ENCODE data around the gene DIPK1A. TPM values are rescaled to one million over a fixed set of nuclear protein-coding genes. Genes with fewer than 3 reads are reported as not detected.

Gene DIPK1A
- total RNA-seq, 1 experiment from 2014 or later = 3.8 TPM

DNA sequence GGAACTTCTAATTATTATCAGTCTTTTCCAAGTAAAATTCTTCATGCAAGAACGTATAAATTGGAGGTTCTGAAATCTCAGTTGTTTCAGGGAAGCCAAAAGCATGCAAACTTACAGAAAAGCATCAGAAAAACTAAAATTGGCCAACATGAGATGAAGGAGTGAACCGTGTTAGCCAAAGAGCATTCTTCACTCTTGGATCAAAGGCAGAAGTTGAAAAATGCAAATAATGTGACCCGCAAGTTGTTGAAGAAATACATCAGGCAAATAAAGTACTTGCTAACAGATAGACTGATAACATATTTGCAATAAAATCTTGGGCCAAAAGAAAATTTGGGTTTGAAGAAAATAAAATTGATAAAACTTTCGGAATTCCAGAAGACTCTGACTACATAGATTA lies 29.6 kb downstream of the DIPK1A start:
- H2BK12ac ChIP-seq (ENCODE audit: insufficient read length, low read depth, low read length) = no peak overlapping the region
- no peaks in the 10 kb centered on the region for H4K20me1 ChIP-seq (ENCODE audit: control insufficient read depth, insufficient read depth, insufficient read length)
- no peaks in the 10 kb centered on the region for H3K9me3 ChIP-seq (ENCODE audit: control insufficient read depth, low read depth, low read length)
- H3K56ac ChIP-seq (ENCODE audit: insufficient read length, low read depth, low read length) = no peak overlapping the region
- H3K36me3 Mint-ChIP-seq (ENCODE audit: insufficient read depth in 1 of 3, low read depth in 3 of 3) = no peaks in the 10 kb centered on the region
- H3K23ac ChIP-seq (ENCODE audit: insufficient read length, low read depth, low read length) = no peak overlapping the region
- H4K91ac ChIP-seq (ENCODE audit: insufficient read length, low read depth, low read length) = no peak overlapping the region
- no peak overlapping the region for H4K5ac ChIP-seq (ENCODE audit: insufficient read length, low read depth, low read length)
- no peak overlapping the region for H2BK15ac ChIP-seq (ENCODE audit: low read depth, low read length)
- H3K4me1 Mint-ChIP-seq = peaks cover 0 to 2% of the 10 kb centered on the region in 2 experiments; a peak in 1 of 4 replicates
- no peak for DNase-seq
- H3K14ac ChIP-seq (ENCODE audit: insufficient read depth, low read length) = no peak overlapping the region
- H3K27ac ChIP-seq (ENCODE audit: insufficient read length, low read depth, low read length) = no peak overlapping the region
- no peak overlapping the region for H2AK5ac ChIP-seq (ENCODE audit: insufficient read length, low read length)
- H3K4ac ChIP-seq (ENCODE audit: low read depth, low read length) = no peak overlapping the region
- no peak overlapping the region for H3T11ph ChIP-seq (ENCODE audit: low read length)
- no peaks in the 10 kb centered on the region for H3K27me3 Mint-ChIP-seq (ENCODE audit: low read depth)
- H3K27me3 ChIP-seq (ENCODE audit: insufficient read depth, low read length) = no peaks in the 10 kb centered on the region
- no peak overlapping the region for H2BK20ac ChIP-seq (ENCODE audit: low read depth, low read length, poor library complexity, severe bottlenecking)
- H3K27ac Mint-ChIP-seq = no peak overlapping the region
- no peaks in the 10 kb centered on the region for H3K79me1 ChIP-seq (ENCODE audit: insufficient read depth, low read depth, low read length, poor library complexity, severe bottlenecking)
- no CpG with 5 or more reads among the region's 4 CpGs for WGBS (ENCODE audit: extremely low coverage, insufficient read length, low lambda C conversion rate)
- H3K4me2 ChIP-seq (ENCODE audit: insufficient read depth, insufficient read length, low read length) = no peak overlapping the region
- H3K9me3 Mint-ChIP-seq = no peaks in the 10 kb centered on the region
- no peaks in the 10 kb centered on the region for H3K79me2 ChIP-seq (ENCODE audit: insufficient read depth, low read length)
- no peak for TF ChIP-seq CTCF (conservative IDR thresholded peaks at IDR 0.05)
- H2BK120ac ChIP-seq (ENCODE audit: low read depth, low read length, poor library complexity, severe bottlenecking) = no peak overlapping the region
- H2AFZ ChIP-seq (ENCODE audit: low read length) = no peak overlapping the region
- H2BK5ac ChIP-seq (ENCODE audit: insufficient read length, low read length) = no peak overlapping the region
- no peak overlapping the region for H3K9ac ChIP-seq (ENCODE audit: extremely low read depth, insufficient read length, low read length)
- H4K8ac ChIP-seq (replicated peaks; ENCODE audit: insufficient read length, low read depth, low read length) = no peak overlapping the region
- H3K4me3 Mint-ChIP-seq = no peak overlapping the region
- no peak overlapping the region for H3K18ac ChIP-seq (ENCODE audit: insufficient read length, low read depth, low read length)
- H3K23me2 ChIP-seq (ENCODE audit: insufficient read length, low read depth, low read length, poor library complexity, severe bottlenecking) = no peaks in the 10 kb centered on the region
- peaks cover 7% of the 10 kb centered on the region; the same call in 1 of the 2 replicates for H3K4me1 ChIP-seq (ENCODE audit: insufficient read depth, low read length)

All from H9 (cell line).